ENCODE results near the gene PDE2A. TPM values are rescaled to one million over a fixed set of nuclear protein-coding genes. Genes with fewer than 3 reads are reported as not detected.

PDE2A gene
- total RNA-seq, 1 experiment from 2014 or later = 0.24 TPM

DNA sequence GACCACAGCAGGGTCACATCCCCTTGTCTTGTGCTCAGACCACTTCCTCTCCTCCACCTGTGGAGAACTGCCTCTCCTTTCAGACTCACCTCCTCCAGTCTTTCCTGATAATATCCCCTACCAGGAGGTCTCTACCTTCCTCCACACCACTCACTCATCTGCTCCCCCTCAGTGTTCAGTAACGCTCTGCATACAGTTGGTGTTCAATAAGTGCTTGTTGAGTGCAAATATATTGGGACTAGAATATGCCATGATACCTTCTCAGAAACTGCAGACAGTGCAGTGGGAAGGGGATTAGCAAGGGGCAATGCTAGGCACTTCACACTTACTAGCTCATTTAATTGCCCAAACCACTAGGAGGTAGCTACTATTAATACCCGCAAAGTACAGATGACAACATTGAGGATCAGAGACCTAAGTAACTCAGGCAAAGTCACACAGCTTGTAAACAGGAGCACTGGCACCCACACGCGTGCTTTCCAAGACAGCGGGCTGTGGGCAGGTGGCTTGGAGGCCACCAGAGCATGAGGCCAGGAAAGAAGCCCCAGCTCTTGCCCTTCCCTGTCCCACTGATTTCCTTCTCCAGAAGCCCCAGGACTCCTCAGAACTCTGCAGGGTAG lies 8.1 kb upstream of the PDE2A start:
- Histone ChIP-seq H3K4me1 (peaks cover 11% of the 10 kb centered on the region), H3K36me3 (no peaks in the 10 kb centered on the region), H3K4me3 (no peak overlapping the region), H3K27ac (no peak overlapping the region), H3K27me3 (no peaks in the 10 kb centered on the region), H3K9me3 (replicated peaks) (no peaks in the 10 kb centered on the region)
- DNase-seq = no peak

DNA sequence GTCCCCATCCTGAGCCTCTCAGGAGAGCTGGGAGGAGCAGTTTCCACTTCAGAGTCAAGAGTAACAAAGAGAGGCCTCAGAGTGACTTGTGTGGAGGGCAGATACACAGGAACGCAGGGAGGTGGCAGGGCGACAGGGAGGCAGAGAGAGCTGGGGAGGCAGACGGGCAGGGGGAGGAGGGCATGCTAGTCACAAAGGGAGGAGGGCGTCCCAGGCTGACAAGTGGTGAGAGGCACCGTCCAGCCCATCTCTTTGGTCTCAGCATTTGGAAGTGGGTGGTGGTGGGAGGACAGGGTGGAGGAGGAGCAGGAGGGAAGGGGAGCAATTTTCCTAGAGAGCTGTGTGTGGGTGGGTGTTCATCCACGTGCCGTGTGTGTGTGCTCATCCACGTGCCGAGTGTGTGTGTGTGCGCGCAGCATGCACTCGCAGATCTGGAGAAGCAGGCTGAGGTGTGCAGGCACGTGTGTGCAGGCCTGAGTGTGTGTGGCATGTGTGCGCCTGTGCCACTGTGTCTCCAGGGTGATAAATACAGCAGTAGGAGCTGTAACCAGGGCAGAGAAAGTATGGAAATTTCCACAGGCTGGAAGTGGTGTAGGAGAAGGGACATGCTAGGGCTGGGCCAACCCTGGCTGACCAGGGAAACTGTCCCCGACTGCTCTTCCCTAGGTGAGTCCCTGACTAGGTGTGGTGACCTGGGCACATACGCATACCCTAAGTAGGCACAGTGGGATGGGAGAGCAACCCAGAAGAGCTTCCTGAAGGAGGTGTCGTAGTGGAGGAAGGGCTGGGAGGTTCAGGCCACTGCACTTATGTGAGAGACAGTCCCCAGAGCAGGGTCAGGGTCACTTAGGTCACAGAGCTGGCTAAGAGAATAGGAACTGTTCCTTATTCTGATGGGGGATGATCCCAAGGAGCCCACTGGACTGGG lies 7.3 kb upstream of the PDE2A start:
- peaks cover 11% of the 10 kb centered on the region for H3K4me1 ChIP-seq
- H3K4me3 ChIP-seq = no peak overlapping the region
- H3K27ac ChIP-seq = no peak overlapping the region
- H3K36me3 ChIP-seq = no peaks in the 10 kb centered on the region
- no peaks in the 10 kb centered on the region for H3K9me3 ChIP-seq (replicated peaks)
- no peak for DNase-seq
- H3K27me3 ChIP-seq = no peaks in the 10 kb centered on the region

DNA sequence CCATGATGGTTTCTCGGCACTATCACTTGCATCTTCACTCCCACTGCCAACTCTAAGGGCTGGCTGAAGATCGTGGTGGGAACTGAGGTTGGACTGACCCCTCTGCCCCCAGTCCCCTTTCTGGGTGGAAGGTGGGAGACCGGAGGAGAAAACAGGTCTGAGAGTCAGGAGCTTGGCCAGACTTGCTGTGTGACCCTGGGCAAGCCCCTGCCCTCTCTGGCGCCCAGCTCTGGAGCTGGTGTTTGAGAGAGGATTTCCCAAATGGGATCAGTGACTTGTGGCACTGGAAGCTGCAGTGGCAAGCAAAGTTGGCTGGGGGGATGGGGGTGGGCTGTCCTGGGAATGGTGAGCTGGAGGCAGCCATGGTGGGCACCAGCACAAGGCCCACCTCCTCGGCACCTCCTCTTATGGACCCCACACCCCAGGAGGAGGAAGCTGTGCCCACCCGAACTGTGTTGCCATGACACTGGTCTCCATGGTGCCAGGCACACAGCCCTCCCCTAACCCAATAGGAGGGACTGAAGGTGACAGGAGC lies 6.5 kb upstream of the PDE2A start:
- H3K9me3 ChIP-seq (replicated peaks) = no peaks in the 10 kb centered on the region
- peaks cover 4% of the 10 kb centered on the region for H3K4me1 ChIP-seq
- no peak overlapping the region for H3K27ac ChIP-seq
- no peaks in the 10 kb centered on the region for H3K27me3 ChIP-seq
- no peak for DNase-seq
- no peak overlapping the region for H3K4me3 ChIP-seq
- no peaks in the 10 kb centered on the region for H3K36me3 ChIP-seq

DNA sequence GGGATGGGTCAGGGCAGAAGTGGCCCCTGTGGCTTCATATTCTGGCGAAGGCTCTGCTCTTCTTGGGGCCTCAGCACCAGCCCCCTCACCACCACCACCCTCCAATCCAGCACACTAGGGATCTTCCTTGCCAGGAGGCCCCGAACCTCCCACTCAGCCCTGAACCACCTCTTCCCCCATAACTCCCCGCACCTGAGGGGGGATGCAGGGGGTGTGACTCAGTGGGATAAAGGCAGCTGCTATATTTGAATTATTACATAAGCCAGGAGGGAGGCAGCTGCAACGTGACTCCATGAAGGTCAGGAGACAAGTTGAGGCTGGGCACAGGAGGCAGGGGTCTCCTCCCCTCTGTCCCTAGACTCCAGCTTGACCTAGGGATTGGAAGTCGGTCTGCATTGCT lies 5.6 kb upstream of the PDE2A start:
- H3K27ac ChIP-seq = no peak overlapping the region
- H3K27me3 ChIP-seq = no peaks in the 10 kb centered on the region
- no peaks in the 10 kb centered on the region for H3K4me1 ChIP-seq
- DNase-seq = no peak
- H3K9me3 ChIP-seq (replicated peaks) = no peaks in the 10 kb centered on the region
- H3K4me3 ChIP-seq = no peak overlapping the region
- no peaks in the 10 kb centered on the region for H3K36me3 ChIP-seq

DNA sequence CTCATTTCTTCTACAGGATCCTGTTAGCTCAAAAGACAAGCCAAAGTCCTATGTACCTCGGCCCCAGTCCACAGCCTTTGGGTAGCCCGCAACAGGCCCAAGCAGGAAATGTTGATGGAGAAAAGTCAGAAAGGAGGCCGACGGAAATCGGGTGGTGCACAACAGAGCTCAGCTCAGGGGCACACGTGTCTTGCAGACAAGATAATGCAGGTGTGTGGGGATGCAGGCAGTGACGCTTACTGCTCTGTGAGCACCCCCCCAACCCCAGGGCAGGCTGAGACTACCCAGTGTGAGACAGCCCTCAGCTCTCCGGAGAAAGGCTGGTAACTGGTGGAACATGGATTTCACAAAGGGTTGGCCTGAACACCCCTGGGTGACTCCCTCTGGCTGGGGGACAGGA lies 4.3 kb upstream of the PDE2A start:
- Histone ChIP-seq H3K9me3 (replicated peaks) (no peaks in the 10 kb centered on the region), H3K36me3 (no peaks in the 10 kb centered on the region), H3K27ac (no peak overlapping the region), H3K4me3 (no peak overlapping the region), H3K27me3 (no peaks in the 10 kb centered on the region), H3K4me1 (no peaks in the 10 kb centered on the region)
- DNase-seq = no peak

DNA sequence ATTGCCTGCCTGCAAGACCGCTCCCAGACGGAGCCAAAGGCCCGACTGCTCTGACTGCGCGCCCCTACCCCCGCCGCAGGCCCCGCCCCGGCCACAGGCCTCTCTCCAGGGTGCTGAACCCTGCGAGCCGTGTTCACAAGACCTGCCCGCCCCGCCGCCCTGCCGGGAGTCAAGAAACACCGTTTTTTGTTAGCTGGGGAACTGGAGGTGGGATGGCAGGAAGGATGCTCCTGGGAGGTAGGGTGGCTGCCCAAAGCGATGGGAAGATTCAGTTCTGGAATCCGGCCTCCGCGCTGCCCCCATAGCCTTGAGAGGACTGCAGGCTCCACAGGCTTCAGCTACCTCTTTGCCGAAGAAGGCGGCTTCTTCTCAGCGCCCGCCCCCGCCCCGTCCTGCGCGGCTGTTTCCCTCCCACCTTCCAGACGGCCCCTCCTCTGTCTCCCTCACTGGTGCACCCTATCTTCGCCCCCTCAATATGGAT lies 2.7 kb upstream of the PDE2A start:
- H3K36me3 ChIP-seq = no peaks in the 10 kb centered on the region
- no peaks in the 10 kb centered on the region for H3K9me3 ChIP-seq (replicated peaks)
- H3K27ac ChIP-seq = no peak overlapping the region
- no peak overlapping the region for H3K4me3 ChIP-seq
- peak; percentile 50 to 51 for DNase-seq
- H3K27me3 ChIP-seq = no peaks in the 10 kb centered on the region
- no peaks in the 10 kb centered on the region for H3K4me1 ChIP-seq

DNA sequence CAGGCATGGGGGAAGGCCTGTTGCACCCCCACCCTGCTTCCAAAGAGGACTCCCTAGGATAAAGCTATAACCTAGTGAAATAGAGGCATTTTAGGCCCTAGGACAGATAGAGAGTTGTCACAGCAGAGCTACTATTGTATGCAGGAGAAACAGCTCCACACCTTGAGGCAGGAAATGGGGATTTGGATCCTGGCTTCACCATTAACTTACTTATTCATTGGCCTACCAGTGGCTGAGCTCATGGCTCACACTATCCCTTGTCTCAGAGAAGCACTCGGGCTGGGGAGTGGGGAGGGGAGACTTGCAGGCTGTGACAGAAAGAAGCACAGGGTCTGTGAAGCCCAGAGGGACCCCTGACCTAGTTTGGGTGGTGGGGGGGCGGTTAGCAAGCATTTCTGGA lies 999 bp upstream of the PDE2A start:
- H3K4me1 ChIP-seq = no peaks in the 10 kb centered on the region
- no peaks in the 10 kb centered on the region for H3K9me3 ChIP-seq (replicated peaks)
- no peaks in the 10 kb centered on the region for H3K36me3 ChIP-seq
- H3K4me3 ChIP-seq = no peak overlapping the region
- no peaks in the 10 kb centered on the region for H3K27me3 ChIP-seq
- no peak for DNase-seq
- H3K27ac ChIP-seq = no peak overlapping the region

DNA sequence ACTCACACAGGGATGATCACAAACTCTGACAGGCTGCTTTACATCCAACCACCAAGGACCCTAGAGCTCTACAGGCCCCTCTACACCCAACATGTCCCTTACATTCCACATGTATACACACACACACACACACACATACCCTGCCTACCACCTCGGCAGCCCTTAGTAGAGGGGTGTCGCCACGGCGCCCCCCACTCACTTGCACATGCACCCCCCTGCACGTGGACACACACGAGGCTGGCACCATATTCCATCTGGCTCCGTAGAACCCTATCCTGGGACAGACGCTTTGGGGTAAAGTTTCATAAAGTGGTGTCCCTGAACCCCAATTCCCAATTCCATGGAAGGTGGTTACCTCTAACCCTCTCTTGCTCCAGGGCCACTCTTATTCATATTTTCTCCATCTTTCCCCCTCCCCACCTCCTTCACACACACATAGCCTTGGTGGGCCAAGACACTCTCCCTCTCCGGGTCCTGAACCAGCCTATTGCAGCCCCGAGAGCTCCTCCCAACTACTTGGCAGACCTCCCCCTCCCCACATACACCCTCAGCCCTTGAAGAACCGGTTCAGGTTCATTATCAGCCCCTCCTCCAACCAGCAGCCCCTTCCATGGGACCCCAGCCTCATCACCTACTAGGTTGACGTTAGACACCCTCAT lies 809 bp downstream of the PDE2A start:
- H3K36me3 ChIP-seq = no peaks in the 10 kb centered on the region
- H3K9me3 ChIP-seq (replicated peaks) = no peaks in the 10 kb centered on the region
- H3K4me3 ChIP-seq = no peak overlapping the region
- no peaks in the 10 kb centered on the region for H3K27me3 ChIP-seq
- no peak overlapping the region for H3K27ac ChIP-seq
- no peaks in the 10 kb centered on the region for H3K4me1 ChIP-seq
- DNase-seq = peak in 1 of 2 experiments; percentile 23

DNA sequence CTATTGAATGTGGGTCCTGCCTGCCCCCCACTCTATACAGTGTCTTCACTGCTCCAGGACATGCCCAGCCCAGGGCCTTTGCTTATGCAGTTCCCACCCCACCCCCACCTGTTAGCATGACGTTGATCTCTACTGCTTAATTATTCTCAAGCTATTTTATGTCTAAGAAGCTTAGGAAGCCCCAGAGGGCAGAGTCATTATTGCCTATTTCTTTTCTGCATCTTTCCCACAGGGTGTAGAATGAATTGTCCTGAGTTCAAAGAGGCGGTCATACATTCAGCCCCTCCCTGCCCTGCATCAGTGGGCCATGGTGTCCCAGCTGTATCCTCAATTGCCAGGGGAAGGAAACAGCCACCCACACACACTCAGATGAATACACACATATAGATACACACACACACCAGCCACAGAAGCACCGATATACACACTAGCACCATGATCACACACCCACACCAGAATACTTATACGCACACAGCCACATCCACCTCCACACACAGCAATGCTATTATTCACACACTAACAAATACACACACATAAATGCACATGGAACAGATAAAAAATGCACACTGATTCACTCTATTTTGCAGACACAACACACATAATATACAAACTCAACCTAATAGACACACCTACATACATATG lies 1.5 kb downstream of the PDE2A start:
- Histone ChIP-seq H3K9me3 (replicated peaks) (no peaks in the 10 kb centered on the region; the same call in 1 of the 2 replicates), H3K36me3 (no peaks in the 10 kb centered on the region), H3K27ac (no peak overlapping the region), H3K4me1 (no peaks in the 10 kb centered on the region), H3K4me3 (no peak overlapping the region), H3K27me3 (no peaks in the 10 kb centered on the region)
- DNase-seq = no peak

DNA sequence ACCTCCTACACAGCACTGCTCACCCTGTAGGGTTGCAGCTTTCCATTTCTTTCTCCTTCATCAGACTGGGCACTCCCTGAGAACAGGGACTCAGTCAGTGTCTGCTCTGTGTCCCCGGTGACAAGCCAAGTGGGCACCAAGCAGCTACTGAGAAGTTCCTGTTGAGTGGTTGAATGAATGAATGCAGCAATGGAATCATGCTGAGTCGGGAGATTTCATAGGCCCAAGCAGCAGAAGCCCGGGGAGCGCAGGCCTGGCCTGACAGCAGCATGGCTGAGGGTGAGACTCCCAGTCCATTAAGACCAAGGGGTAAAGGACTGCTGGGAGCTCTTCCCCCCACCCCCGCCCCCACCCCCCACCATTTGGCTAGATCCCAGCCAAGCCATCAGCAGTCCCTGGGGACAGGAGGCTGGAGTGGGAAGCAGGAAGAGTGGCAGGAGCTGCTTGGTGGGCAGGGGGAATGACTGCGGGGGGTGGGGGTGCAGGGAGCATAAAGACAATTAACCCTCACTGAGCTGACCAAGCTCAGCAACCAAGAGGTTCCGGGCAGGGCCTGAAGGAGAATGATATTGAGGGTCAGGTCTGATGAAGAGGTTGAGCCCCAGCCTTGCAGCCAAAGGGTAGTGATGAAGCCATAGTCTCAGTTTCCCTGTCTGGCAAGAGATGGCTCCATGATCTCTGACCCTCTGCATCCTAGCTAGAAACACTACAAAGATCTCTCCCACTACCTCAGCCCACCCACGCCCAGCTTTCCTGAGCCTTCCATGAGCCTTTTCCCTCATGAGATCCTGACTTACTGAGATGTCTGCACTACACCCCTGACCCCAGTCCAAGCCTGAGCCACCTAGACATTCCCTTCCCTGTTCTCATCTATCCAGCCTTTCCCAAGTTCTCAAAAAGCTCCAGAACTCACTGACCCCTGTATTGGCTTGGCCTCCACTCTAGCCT lies 2.8 kb downstream of the PDE2A start:
- no peaks in the 10 kb centered on the region for H3K27me3 ChIP-seq
- no peaks in the 10 kb centered on the region for H3K4me1 ChIP-seq
- no peaks in the 10 kb centered on the region for H3K36me3 ChIP-seq
- no peaks in the 10 kb centered on the region; the same call in 1 of the 2 replicates for H3K9me3 ChIP-seq (replicated peaks)
- no peak overlapping the region for H3K4me3 ChIP-seq
- DNase-seq = no peak
- H3K27ac ChIP-seq = no peak overlapping the region

DNA sequence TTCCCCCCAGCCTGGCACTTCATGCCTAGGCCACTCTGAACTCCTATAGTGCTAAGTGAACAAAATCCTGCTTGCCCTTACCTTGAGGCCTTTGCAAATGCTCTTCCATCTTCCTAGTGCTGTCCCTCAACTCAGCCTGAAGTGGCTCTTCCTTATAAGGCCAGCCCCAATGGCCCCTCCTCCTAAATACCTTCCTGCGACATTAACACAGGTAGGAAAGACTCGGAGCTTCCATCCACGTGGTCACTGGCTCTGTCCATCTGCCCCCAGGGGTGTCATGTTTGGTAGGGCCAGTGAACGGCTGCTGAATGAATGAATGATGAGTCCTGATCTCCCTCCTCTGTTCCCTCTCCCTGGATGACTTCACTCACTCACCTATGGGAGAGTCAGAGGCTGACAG lies 4.2 kb downstream of the PDE2A start:
- Histone ChIP-seq H3K4me3 (no peak overlapping the region), H3K36me3 (no peaks in the 10 kb centered on the region), H3K4me1 (no peaks in the 10 kb centered on the region), H3K9me3 (replicated peaks) (no peaks in the 10 kb centered on the region; the same call in 1 of the 2 replicates), H3K27ac (no peak overlapping the region), H3K27me3 (no peaks in the 10 kb centered on the region)
- DNase-seq = no peak

DNA sequence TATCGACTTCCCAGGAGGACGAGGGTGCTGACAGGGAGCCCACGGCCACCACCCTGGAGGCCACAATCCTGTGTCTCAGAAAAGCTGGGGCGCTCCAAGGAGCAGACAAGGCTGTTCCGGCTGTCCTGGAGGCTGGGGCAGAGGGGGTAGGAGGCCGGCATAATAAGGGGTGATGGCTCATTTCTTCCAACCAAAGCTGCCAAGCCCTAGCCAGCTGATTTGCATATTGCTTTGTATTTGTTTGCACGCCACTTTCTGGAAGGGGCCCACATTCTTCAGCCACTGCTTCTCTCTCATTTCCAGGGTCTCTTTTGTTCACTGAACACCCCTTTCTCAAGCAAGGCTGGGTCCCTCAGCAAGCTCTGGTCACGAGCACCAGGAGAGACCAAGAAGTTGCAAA lies 4.7 kb downstream of the PDE2A start:
- Histone ChIP-seq H3K27me3 (no peaks in the 10 kb centered on the region), H3K27ac (no peak overlapping the region), H3K4me3 (no peak overlapping the region), H3K4me1 (no peaks in the 10 kb centered on the region), H3K36me3 (no peaks in the 10 kb centered on the region), H3K9me3 (replicated peaks) (no peaks in the 10 kb centered on the region; the same call in 1 of the 2 replicates)
- DNase-seq = no peak

DNA sequence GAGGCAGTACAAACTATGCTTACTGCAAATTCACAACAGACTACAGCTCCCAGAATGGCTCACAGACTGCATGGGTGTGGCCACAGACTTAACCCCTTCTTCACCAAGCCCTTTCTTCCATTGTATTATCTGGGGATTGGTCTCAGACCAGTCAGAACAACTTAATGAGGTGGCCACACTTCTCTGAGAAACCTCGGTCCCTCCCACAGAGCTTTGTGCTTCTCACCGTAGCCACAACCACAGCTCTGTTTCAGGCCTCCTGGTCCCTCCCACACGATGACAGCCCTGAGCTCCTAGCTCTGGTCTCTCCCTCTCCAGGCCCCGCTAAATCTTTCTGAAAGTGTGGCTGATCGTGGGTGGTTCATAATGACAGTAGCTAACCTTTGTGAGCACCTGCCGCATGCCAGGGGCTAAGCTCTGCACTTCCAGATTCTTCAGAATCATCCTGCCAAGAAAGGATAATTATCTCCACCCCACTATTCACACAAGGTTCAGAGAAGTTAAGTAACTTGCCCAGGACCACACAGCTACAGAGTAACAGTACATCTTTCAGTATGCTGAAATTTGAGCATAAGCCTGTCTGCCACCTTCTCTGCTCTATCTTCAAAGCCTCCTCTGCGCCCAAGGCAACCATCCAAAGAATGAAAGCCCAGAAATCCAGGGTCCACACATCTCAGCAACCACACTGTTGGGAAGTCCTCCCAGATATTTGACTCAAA lies 5.4 kb downstream of the PDE2A start:
- DNase-seq = no peak
- Histone ChIP-seq H3K4me1 (no peaks in the 10 kb centered on the region), H3K9me3 (replicated peaks) (no peaks in the 10 kb centered on the region; the same call in 1 of the 2 replicates), H3K36me3 (no peaks in the 10 kb centered on the region), H3K4me3 (no peak overlapping the region), H3K27me3 (no peaks in the 10 kb centered on the region), H3K27ac (no peak overlapping the region)

Data from SJCRH30 (cell line).